Right ventricle myocardium superior (tissue), 1 donor: ENCODE data around the gene C1QTNF3. TPM values are rescaled to one million over a fixed set of nuclear protein-coding genes. Genes with fewer than 3 reads are reported as not detected.
"Not testable (repeated sequence)": the region's sequence is repeated elsewhere in the genome, so short reads cannot be mapped to it uniquely, and the experiment has no call there.

ENCODE experiments used
- ATAC-seq: fragments of 200-7000 bp; cut with Tn5 transposase; one replicate; pipeline ENCODE4 v1.9.1; 2020; ENCODE audit warnings: mild to moderate bottlenecking; ENCODE audit not compliant: poor library complexity
- DNase-seq: peaks from one replicate; pipeline ENCODE4 v3.0.0-alpha.2; 2020
- intact Hi-C: fragments of 100-400 bp; cut with DNase I; formaldehyde crosslinking; loops from one replicate; pipeline ENCODE4 v1.11.2; 2022
- total RNA-seq: library from RNA; stranded (reverse); fragmentation: NEBNext Ultra II Directional; extraction: Animal tissue kit (Norgen Biotek cat#: 25700); gene quantifications from one replicate; pipeline ENCODE4 v1.2.1, GENCODE V29; 2021
- donor health status: DM: no; HTN: yes; CAD: no; lungs with severe emphysema.

The C1QTNF3 gene
- total RNA-seq, 1 donor from 2014 or later = 0.70 TPM

DNA sequence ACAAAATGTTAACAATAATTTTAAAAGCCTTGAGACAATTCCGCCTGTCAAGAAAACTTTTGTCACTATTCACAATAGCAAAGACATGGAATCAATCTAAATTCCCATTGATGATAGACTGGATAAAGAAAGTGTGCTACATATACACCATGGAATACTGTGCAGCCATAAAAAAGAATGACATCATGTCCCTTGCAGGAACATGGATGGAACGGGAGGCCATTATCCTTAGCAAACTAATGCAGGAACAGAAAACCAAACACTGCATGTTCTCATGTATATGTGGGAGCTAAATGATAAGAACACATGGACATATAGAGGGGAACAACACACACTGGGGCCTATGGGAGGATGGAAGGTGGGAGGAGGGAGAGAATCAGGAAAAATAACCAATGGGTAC lies 12.4 kb downstream of the C1QTNF3 start:
- ATAC-seq, intact Hi-C loops, DNase-seq: not testable (repeated sequence)

DNA sequence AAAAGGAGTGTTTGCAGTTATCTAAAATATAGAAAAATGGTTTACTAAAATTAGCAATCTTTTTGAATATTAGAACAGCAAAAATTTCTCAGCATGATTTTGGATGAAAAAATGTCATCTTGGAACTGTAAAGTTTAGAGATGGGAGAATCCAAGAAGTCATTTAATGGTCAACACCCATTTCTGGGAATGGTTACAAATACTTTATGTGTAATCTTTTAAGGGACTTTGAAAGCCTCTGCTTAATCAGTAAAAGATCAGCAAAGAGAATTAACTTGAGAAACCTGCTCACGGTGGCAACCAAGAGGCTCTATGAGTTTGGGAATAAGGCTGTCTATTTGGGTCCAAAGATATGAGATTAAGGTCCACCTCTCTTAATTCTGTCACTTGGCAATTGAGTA lies 13.0 kb downstream of the C1QTNF3 start:
- DNase-seq (no peak), ATAC-seq (no peak)
- intact Hi-C loops = no loop called here

- ATAC-seq = no peak
- DNase-seq = no peak
- intact Hi-C loops = no loop called here
These were observed 14.7 kb downstream of the C1QTNF3 start for GRCh38 chr5:34028349-34028748.

DNA sequence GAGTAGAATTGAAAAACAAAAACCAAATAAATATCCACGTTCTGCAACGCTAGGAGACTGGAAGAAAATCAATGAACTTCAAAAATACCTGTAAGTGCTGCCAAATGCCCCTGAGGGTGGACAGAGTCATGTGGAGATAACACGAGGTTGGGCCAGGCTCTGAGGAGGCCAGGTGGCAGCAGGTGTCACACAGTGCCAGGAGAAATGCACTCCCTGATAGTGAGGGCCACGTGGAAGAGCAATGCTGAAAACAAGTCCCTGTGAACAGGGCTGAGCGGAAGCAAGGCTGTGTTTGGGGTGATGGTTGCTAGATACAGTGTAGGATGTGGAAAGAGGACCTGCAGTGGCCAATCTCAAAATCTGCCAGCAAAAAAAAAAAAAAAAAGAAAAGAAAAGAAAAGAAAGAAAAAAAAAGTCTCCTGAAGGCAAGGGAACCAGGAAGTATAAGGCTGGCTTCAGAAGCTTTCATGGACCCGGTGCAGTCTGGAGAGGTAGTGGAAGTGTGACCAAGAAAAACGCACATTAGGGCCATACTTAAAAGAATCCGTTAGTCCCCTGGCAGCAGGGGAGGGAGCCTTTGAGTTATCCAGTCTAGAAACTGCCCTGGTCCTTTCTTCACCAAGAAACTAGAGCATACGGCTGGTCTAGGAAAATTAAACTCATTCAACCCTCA lies 16.8 kb downstream of the C1QTNF3 start:
- intact Hi-C loops = no loop called here
- ATAC-seq (no peak), DNase-seq (no peak)

GRCh38 chr5:34022121-34022705 lies 20.8 kb downstream of the C1QTNF3 start:
- DNase-seq = no peak
- intact Hi-C loops = no loop called here
- ATAC-seq = peak; percentile 27

DNA sequence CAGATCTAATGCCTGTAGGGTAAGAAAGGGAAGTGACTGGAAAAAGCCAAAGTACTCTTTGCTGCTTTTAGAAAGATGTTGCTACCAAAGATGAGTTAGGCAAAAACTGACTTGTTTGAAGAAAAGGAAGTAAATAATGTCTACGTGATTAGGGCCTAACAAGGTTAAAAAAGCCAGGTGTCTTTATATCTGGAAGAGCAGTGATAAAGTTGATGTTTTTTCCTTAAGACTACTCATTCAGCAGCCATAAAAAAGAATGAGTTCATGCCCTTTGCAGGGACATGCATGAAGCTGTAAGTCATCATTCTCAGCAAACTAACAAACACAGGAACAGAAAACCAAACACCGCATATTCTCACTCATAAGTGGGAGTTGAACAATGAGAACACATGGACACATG lies 21.7 kb downstream of the C1QTNF3 start:
- intact Hi-C loops = no loop called here
- no peak for ATAC-seq
- no peak for DNase-seq

DNA sequence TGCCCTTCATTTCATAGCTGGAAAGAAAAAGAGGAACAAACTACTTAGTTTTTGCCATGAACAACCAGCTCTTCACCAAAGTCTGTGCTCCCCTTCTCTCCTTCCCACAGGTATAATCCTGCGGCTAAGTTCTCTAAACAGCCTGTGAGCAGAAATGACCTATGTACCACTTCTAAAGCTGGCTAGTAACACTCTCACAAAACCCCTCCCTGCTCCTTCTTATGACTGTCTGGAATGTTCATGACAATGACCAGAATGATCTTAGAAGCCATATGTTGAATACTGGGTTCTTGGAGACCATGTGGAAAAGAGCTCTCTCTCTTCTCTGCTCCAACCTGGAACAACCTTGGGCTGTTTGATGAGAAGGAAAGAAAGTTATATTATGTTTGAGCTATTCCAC lies 22.3 kb downstream of the C1QTNF3 start:
- intact Hi-C loops = no loop called here
- DNase-seq = no peak
- no peak for ATAC-seq

- ATAC-seq = no peak
- intact Hi-C loops = no loop called here
- DNase-seq = no peak
These were observed 25.8 kb downstream of the C1QTNF3 start for GRCh38 chr5:34017254-34017653.

DNA sequence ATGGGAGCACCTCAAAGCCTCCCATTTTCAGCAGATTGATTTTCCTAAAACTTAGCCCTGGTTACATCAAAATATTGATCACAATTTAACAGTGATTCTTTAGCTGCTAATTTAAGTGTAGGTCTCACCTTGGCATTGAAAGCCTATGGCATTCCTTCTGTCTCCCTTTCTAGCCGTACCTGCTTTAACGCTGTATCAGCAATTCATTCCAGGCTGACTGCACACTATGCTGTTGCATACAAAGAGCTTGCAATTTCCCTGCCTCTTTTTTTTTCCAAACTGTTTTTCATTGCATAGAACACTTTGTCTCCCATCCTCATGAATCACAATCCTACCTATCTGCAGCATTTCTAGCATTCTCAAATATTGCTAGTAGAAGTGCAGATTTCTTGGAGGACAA lies 26.3 kb downstream of the C1QTNF3 start:
- no peak for ATAC-seq
- intact Hi-C loops = no loop called here
- DNase-seq = no peak

GRCh38 chr5:34016222-34016621 lies 26.8 kb downstream of the C1QTNF3 start:
- intact Hi-C loops = no loop called here
- ATAC-seq (no peak), DNase-seq (no peak)

DNA sequence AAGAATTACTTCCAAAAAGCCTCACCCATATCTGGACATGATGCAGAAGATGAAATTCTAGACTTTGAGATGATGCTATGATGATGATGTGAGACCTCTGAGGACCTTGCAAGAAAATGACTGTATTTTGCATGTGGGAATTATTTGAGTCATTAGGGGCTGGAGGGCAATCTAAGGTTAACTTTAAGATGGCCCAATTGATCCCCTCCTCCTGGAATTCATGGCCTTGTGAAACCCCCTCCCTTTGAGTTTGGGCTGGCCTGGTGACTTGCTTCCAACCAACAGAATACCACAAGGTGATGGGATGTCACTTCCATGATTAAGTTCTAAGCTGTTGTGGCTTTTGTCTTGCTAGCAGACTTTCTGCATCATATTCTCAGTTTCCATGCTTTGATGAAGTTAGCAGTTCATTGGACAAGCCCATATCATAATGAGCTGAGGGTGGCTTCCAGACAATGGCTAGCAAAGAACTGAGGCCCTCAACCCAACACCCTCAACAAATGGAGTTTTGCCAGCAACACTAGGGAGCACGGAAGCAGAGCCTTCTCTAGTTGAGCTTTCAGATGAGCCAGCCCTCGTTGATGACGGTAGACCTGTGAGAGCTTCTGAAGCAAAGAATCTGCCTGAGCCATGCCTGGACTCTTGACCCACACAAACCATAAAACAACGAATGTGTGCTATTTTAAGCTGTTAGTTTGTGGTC lies 27.7 kb downstream of the C1QTNF3 start:
- DNase-seq = no peak
- no peak for ATAC-seq
- intact Hi-C loops = no loop called here

DNA sequence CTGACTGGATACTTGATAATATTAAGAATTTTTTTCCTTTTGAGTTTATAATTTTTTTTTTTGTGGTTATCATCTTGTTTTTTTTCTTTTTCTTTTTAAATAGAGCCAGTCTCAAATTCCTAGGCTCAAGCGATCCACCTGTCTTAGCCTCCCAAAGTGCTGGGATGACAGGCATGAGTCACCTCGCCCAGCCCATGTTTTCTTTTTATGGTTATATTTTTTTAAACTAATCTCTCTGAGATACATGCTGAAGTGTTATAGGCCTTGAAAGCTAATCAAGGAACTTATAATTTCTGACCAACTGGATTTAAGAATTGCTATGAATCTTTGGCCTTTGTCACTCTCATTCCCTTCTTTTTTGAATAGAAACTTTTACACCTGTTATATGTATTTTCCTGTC lies 28.4 kb downstream of the C1QTNF3 start:
- intact Hi-C loops = no loop called here
- DNase-seq (no peak), ATAC-seq (no peak)

DNA sequence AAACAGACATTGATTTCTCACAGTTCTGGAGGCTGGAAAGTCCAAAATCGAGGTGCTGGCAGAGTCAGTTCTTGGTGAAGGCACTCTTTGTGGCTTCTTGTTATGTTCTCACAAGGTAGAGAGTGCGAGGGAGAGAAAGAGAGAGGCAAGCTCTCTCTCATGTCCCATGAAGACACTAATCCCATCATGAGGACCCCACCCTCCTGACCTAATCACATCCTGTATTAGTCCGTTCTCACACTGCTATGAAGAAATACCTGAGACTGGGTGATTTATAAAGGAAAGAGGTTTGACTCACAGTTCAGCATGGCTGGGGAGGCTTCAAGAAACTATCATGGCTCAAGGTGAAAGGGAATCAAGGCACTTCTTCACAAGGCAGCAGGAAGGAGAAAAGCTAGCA lies 29.5 kb downstream of the C1QTNF3 start:
- intact Hi-C loops = no loop called here
- no peak for ATAC-seq
- DNase-seq = no peak

DNA sequence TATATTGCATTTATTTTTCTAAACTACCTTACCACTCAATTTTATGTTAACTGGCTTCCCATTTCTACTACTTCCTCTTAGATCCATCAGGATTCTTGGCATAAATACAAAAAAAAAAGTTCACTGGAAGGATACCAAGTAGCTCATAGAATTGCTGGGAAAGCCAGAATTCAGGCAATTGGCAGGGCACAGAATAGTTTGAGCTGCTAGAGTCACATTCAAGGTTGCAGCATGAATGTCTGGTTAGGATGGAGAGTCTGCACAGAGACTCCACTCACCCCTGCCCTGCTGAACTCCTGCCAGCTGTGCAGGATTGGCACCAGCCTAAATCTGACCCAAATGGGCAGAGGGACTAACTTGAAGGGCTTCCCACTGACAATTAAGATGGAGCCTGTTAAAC lies 30.2 kb downstream of the C1QTNF3 start:
- DNase-seq (no peak), ATAC-seq (no peak)
- intact Hi-C loops = no loop called here

- DNase-seq (no peak), ATAC-seq (no peak)
- intact Hi-C loops = no loop called here
These were observed 31.5 kb downstream of the C1QTNF3 start for GRCh38 chr5:34011536-34011935.

DNA sequence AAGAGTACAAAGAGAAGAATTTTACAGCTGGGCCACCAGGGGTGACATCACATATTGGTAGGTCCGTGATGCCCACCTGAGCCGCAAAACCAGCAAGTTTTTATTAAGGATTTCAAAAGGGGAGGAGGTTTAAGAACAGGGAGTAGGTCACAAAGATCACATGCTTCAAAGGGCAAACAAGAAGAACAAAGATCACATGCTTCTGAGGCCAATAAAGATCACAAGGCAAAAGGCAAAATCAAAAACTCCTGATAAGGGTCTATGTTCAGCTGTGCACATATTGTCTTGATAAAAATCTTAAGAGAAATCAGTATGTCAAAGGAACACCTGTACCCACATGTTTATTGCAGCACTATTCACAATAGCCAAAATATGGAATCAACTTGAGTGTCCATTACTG lies 32.9 kb downstream of the C1QTNF3 start:
- intact Hi-C loops, ATAC-seq, DNase-seq: not testable (repeated sequence)

- intact Hi-C loops = no loop called here
- no peak for DNase-seq
- ATAC-seq = no peak
These were observed 33.4 kb downstream of the C1QTNF3 start for GRCh38 chr5:34009610-34010009.

DNA sequence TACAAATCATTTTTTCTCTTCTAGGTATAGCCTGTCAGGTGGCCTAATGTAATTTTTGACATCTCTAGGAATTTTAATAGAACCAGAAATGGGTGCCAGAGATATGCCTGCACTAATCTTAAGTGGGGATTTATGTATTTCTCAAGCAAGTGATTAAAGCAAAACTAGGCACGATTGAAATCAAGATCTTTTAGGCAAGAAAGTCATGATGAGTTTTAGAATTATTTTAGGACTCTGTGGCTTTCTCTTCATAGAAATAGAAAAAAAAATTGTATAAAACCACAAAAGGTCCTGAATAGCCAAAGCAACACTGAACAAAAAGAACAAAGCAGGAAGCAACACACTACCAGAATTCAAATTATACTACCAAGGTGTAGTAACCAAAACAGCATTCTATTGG lies 34.2 kb downstream of the C1QTNF3 start:
- intact Hi-C loops = no loop called here
- DNase-seq = no peak
- ATAC-seq = no peak

- DNase-seq (peak; percentile 95), ATAC-seq (peak; percentile 99)
- intact Hi-C loops = no loop called here
These were observed 35.1 kb downstream of the C1QTNF3 start, which contains the start of gene AMACR for GRCh38 chr5:34007621-34008600. Gene AMACR (minus strand): TSS chr5:34008050. CDS start chr5:34008019, 31 bp downstream.
